ENCODE measurements around the gene RPS27.
A peak's percentile ranks its signal among the peaks of the same experiment; 100 is the strongest.
"Not testable (repeated sequence)": the region's sequence is repeated elsewhere in the genome, so short reads cannot be mapped to it uniquely, and the experiment has no call there.

The RPS27 gene

DNA sequence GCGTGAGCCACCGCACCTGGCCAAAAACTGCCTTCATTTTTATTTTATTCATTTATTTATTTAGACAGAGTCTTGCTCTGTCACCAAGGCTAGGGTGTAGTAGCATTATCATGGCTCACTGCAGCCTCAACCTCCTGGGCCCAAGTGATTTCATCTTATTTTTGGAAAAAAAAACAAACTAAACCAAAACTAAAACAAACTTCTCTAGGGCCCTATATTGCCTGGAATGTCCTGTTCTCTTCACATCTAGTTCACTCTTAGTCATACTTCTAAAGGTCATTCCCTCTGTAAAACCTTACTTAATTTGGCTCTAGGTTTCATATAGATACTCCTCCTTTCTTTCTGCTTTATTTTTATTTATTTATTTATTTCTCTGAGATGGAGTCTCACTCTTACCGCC lies 15.6 kb downstream of the RPS27 start:
- H3K36me3 ChIP-seq (replicated peaks in 1 of 2; ENCODE audit: control insufficient read depth in 2 of 2, insufficient read depth in 2 of 2, low read length in 2 of 2): no peaks in the 10 kb centered on the region
- no peak overlapping the region for H3K4ac ChIP-seq (ENCODE audit: low read length)
- H3K9me3 ChIP-seq (replicated peaks in 1 of 2; ENCODE audit: control insufficient read depth in 2 of 2, insufficient read depth in 1 of 2, low read depth in 1 of 2, low read length in 2 of 2): no peaks in the 10 kb centered on the region
- no peak overlapping the region for H2AK5ac ChIP-seq (ENCODE audit: low read depth, low read length)
- H3K18ac ChIP-seq (ENCODE audit: low read length): no peak overlapping the region
- no peak overlapping the region for H4K8ac ChIP-seq (ENCODE audit: low read depth, low read length)
- DNase-seq (ENCODE audit: low spot score): no peak
- H3K23ac ChIP-seq (ENCODE audit: low read depth, low read length, poor library complexity): no peak overlapping the region
- H2BK120ac ChIP-seq (ENCODE audit: low read depth, low read length): no peak overlapping the region
- H3K14ac ChIP-seq (ENCODE audit: low read length): no peak overlapping the region
- H3K4me2 ChIP-seq (ENCODE audit: insufficient read depth, low read length, poor library complexity, severe bottlenecking): no peak overlapping the region
- no peak overlapping the region for H2AFZ ChIP-seq (ENCODE audit: low read length)
- peaks cover 0 to 6% of the 10 kb centered on the region in 2 donors for H3K4me1 ChIP-seq (ENCODE audit: control insufficient read depth in 2 of 2, insufficient read depth in 1 of 2, low read depth in 1 of 2, low read length in 2 of 2)
- no CpG with 5 or more reads among the region's 3 CpGs for WGBS, 2 donors (ENCODE audit: extremely low coverage in 2 of 2, insufficient read length in 2 of 2, insufficient replicate concordance in 1 of 2)
- H2BK12ac ChIP-seq (ENCODE audit: low read length): no peak overlapping the region
- no peak overlapping the region for H2BK15ac ChIP-seq (ENCODE audit: low read length)
- H3K79me1 ChIP-seq (ENCODE audit: low read depth, low read length): no peaks in the 10 kb centered on the region
- no peak overlapping the region for H3K4me3 ChIP-seq (ENCODE audit: low read length in 2 of 2)
- no peak overlapping the region for H3K9ac ChIP-seq (ENCODE audit: low read depth, low read length, poor library complexity)
- no peak overlapping the region for H2BK5ac ChIP-seq (ENCODE audit: low read length)
- H4K91ac ChIP-seq (ENCODE audit: low read depth, low read length, poor library complexity): no peak overlapping the region
- no peaks in the 10 kb centered on the region for H3K27me3 ChIP-seq (ENCODE audit: control insufficient read depth in 3 of 3, insufficient read depth in 3 of 3, low read depth in 1 of 3, low read length in 3 of 3)
- H3K27ac ChIP-seq (replicated peaks; ENCODE audit: low read length): no peak overlapping the region

GRCh38 chr1:154012129-154012528 lies 21.6 kb downstream of the RPS27 start:
- Histone ChIP-seq H3K18ac (ENCODE audit: low read length) (no peak overlapping the region), H2AFZ (ENCODE audit: low read length) (no peak overlapping the region), H3K9me3 (replicated peaks in 1 of 2; ENCODE audit: control insufficient read depth in 2 of 2, insufficient read depth in 1 of 2, low read depth in 1 of 2, low read length in 2 of 2) (no peaks in the 10 kb centered on the region), H2BK12ac (ENCODE audit: low read length) (no peak overlapping the region), H3K4ac (ENCODE audit: low read length) (no peak overlapping the region), H3K27me3 (ENCODE audit: control insufficient read depth in 3 of 3, insufficient read depth in 3 of 3, low read depth in 1 of 3, low read length in 3 of 3) (no peaks in the 10 kb centered on the region), H3K4me2 (ENCODE audit: insufficient read depth, low read length, poor library complexity, severe bottlenecking) (no peak overlapping the region), H3K27ac (replicated peaks; ENCODE audit: low read length) (no peak overlapping the region), H3K14ac (ENCODE audit: low read length) (no peak overlapping the region), H3K9ac (ENCODE audit: low read depth, low read length, poor library complexity) (no peak overlapping the region), H3K4me1 (ENCODE audit: control insufficient read depth in 2 of 2, insufficient read depth in 1 of 2, low read depth in 1 of 2, low read length in 2 of 2) (no peaks in the 10 kb centered on the region), H3K79me1 (ENCODE audit: low read depth, low read length) (no peaks in the 10 kb centered on the region), H2BK15ac (ENCODE audit: low read length) (no peak overlapping the region), H2AK5ac (ENCODE audit: low read depth, low read length) (no peak overlapping the region), H3K4me3 (ENCODE audit: low read length in 2 of 2) (no peak overlapping the region), H3K36me3 (replicated peaks in 1 of 2; ENCODE audit: control insufficient read depth in 2 of 2, insufficient read depth in 2 of 2, low read length in 2 of 2) (no peaks in the 10 kb centered on the region), H4K8ac (ENCODE audit: low read depth, low read length) (no peak overlapping the region), H4K91ac (ENCODE audit: low read depth, low read length, poor library complexity) (no peak overlapping the region), H3K23ac (ENCODE audit: low read depth, low read length, poor library complexity) (no peak overlapping the region), H2BK120ac (ENCODE audit: low read depth, low read length) (no peak overlapping the region), H2BK5ac (ENCODE audit: low read length) (no peak overlapping the region)
- WGBS, 2 donors (ENCODE audit: extremely low coverage in 2 of 2, insufficient read length in 2 of 2, insufficient replicate concordance in 1 of 2): no CpG with 5 or more reads among the region's 1 CpG
- DNase-seq (ENCODE audit: low spot score): no peak

DNA sequence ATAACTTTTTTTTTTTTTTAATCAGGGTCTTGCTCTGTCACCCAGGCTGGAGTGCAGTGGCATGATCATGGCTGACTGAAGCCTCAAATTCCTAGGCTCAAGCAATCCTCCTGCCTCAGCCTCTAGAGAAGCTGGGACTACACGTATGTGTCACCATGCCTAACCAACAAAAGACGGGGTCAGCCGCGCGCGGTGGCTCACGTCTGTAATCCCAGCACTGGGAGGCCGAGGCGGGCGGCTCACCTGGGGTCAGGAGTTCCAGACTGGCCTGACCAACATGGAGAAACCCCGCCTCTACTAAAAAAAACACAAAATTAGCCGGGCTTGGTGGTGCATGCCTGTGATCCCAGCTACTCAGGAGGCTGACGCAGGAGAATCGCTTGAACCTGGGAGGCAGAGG lies 22.0 kb downstream of the RPS27 start:
- H3K36me3 ChIP-seq (replicated peaks in 1 of 2; ENCODE audit: control insufficient read depth in 2 of 2, insufficient read depth in 2 of 2, low read length in 2 of 2); H3K23ac ChIP-seq (ENCODE audit: low read depth, low read length, poor library complexity); H2BK120ac ChIP-seq (ENCODE audit: low read depth, low read length); H2BK5ac ChIP-seq (ENCODE audit: low read length); H2BK12ac ChIP-seq (ENCODE audit: low read length); H4K91ac ChIP-seq (ENCODE audit: low read depth, low read length, poor library complexity); H3K4me1 ChIP-seq (ENCODE audit: control insufficient read depth in 2 of 2, insufficient read depth in 1 of 2, low read depth in 1 of 2, low read length in 2 of 2); H3K4me2 ChIP-seq (ENCODE audit: insufficient read depth, low read length, poor library complexity, severe bottlenecking); H3K14ac ChIP-seq (ENCODE audit: low read length); H4K8ac ChIP-seq (ENCODE audit: low read depth, low read length); H3K27me3 ChIP-seq (ENCODE audit: control insufficient read depth in 3 of 3, insufficient read depth in 3 of 3, low read depth in 1 of 3, low read length in 3 of 3); H3K9ac ChIP-seq (ENCODE audit: low read depth, low read length, poor library complexity); H3K27ac ChIP-seq (replicated peaks; ENCODE audit: low read length); DNase-seq (ENCODE audit: low spot score); H3K4me3 ChIP-seq (ENCODE audit: low read length in 2 of 2); H3K9me3 ChIP-seq (replicated peaks in 1 of 2; ENCODE audit: control insufficient read depth in 2 of 2, insufficient read depth in 1 of 2, low read depth in 1 of 2, low read length in 2 of 2); H2AFZ ChIP-seq (ENCODE audit: low read length); H3K4ac ChIP-seq (ENCODE audit: low read length); H2AK5ac ChIP-seq (ENCODE audit: low read depth, low read length); H3K79me1 ChIP-seq (ENCODE audit: low read depth, low read length); H2BK15ac ChIP-seq (ENCODE audit: low read length): not testable (repeated sequence)
- peak overlapping the region; percentile 29 for H3K18ac ChIP-seq (ENCODE audit: low read length)
- no CpG with 5 or more reads among the region's 14 CpGs for WGBS, 2 donors (ENCODE audit: extremely low coverage in 2 of 2, insufficient read length in 2 of 2, insufficient replicate concordance in 1 of 2)

DNA sequence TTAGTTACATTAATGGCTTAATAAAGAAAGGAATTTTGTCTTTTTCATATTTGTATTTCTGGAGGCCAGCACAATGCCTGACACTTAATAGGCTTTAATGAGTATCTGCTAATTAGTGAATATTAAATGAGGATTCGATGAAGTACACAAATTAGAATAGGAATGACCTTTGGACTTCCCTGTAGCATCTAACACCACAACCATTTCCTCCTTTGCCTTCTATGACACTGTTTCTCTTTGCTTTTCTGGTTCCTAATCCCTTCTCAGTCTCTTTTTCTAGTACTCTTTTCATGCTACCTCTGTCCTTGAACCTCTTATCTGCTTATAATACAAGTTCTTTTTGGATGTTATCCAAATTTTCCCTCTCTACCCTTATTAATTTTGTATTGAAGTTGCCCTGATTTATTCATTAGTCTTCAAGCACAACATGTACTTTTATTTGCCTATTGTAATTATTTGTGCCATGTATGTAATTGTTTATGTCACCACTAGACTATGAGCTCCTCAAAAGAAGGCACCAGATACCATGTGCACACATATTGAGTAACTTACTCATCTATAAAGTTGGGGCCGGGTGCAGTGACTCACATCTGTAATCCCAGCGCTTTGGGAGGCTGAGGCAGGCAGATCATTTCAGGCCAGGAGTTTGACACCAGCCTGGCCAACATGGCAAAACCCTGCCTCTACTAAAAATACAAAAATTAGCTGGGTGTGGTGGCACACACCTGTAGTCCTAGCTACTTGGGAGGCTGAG lies 23.8 kb downstream of the RPS27 start:
- no peak overlapping the region for H4K8ac ChIP-seq (ENCODE audit: low read depth, low read length)
- no peak overlapping the region for H3K4me3 ChIP-seq (ENCODE audit: low read length in 2 of 2)
- no peak overlapping the region for H2BK15ac ChIP-seq (ENCODE audit: low read length)
- no peak overlapping the region for H3K4me2 ChIP-seq (ENCODE audit: insufficient read depth, low read length, poor library complexity, severe bottlenecking)
- no peak overlapping the region for H2BK120ac ChIP-seq (ENCODE audit: low read depth, low read length)
- H3K36me3 ChIP-seq (replicated peaks in 1 of 2; ENCODE audit: control insufficient read depth in 2 of 2, insufficient read depth in 2 of 2, low read length in 2 of 2): no peaks in the 10 kb centered on the region
- no peak overlapping the region for H3K14ac ChIP-seq (ENCODE audit: low read length)
- H2AK5ac ChIP-seq (ENCODE audit: low read depth, low read length): no peak overlapping the region
- no peak for DNase-seq (ENCODE audit: low spot score)
- H3K18ac ChIP-seq (ENCODE audit: low read length): no peak overlapping the region
- no CpG with 5 or more reads among the region's 3 CpGs for WGBS, 2 donors (ENCODE audit: extremely low coverage in 2 of 2, insufficient read length in 2 of 2, insufficient replicate concordance in 1 of 2)
- no peak overlapping the region for H3K4ac ChIP-seq (ENCODE audit: low read length)
- no peak overlapping the region for H2BK5ac ChIP-seq (ENCODE audit: low read length)
- no peak overlapping the region for H2AFZ ChIP-seq (ENCODE audit: low read length)
- no peaks in the 10 kb centered on the region for H3K27me3 ChIP-seq (ENCODE audit: control insufficient read depth in 3 of 3, insufficient read depth in 3 of 3, low read depth in 1 of 3, low read length in 3 of 3)
- no peak overlapping the region for H3K27ac ChIP-seq (replicated peaks; ENCODE audit: low read length)
- H3K9me3 ChIP-seq (replicated peaks in 1 of 2; ENCODE audit: control insufficient read depth in 2 of 2, insufficient read depth in 1 of 2, low read depth in 1 of 2, low read length in 2 of 2): no peaks in the 10 kb centered on the region
- no peaks in the 10 kb centered on the region for H3K4me1 ChIP-seq (ENCODE audit: control insufficient read depth in 2 of 2, insufficient read depth in 1 of 2, low read depth in 1 of 2, low read length in 2 of 2)
- no peak overlapping the region for H3K23ac ChIP-seq (ENCODE audit: low read depth, low read length, poor library complexity)
- H4K91ac ChIP-seq (ENCODE audit: low read depth, low read length, poor library complexity): no peak overlapping the region
- H3K9ac ChIP-seq (ENCODE audit: low read depth, low read length, poor library complexity): no peak overlapping the region
- no peak overlapping the region for H2BK12ac ChIP-seq (ENCODE audit: low read length)
- H3K79me1 ChIP-seq (ENCODE audit: low read depth, low read length): no peaks in the 10 kb centered on the region
